Fibroblast of skin of right biceps (primary cell): Measurements from ENCODE around the gene SPAG4.

ENCODE experiments used
- DNase-seq: peaks from one replicate; pipeline ENCODE4 v3.0.0-alpha.2; 2013

SPAG4 gene

GRCh38 chr20:35660122-35660937 lies 44.7 kb downstream of the SPAG4 start:
- DNase-seq, result no peak

- peak; percentile 21 for DNase-seq
Observed at GRCh38 chr20:35661053-35661452, 45.4 kb downstream of the SPAG4 start.

GRCh38 chr20:35661908-35662307 lies 46.3 kb downstream of the SPAG4 start:
- no peak for DNase-seq

- DNase-seq, result no peak
Observed at GRCh38 chr20:35662551-35662950, 46.9 kb downstream of the SPAG4 start.

- DNase-seq, result peak; percentile 40
Observed at GRCh38 chr20:35663516-35664465, 48.2 kb downstream of the SPAG4 start.

GRCh38 chr20:35664466-35665206 lies 49.0 kb downstream of the SPAG4 start, which contains the start of the genes CPNE1 and RBM12:
CPNE1 (minus strand) TSS chr20:35664900; CDS start chr20:35632923, 31,977 bp downstream.
RBM12 (minus strand) TSS chr20:35664900; CDS start chr20:35655322, 9,578 bp downstream.
- DNase-seq, result peak; percentile 93

- DNase-seq, result no peak
Observed at GRCh38 chr20:35665949-35666288, 50.3 kb downstream of the SPAG4 start.

- no peak for DNase-seq
Observed at GRCh38 chr20:35669221-35669620, 53.6 kb downstream of the SPAG4 start.

GRCh38 chr20:35669681-35670080 lies 54.1 kb downstream of the SPAG4 start:
- no peak for DNase-seq
